MCF 10A (cell line): Measurements from ENCODE around the gene TNFSF9. TPM values are rescaled to one million over a fixed set of nuclear protein-coding genes. Genes with fewer than 3 reads are reported as not detected.
A peak's percentile ranks its signal among the peaks of the same experiment; 100 is the strongest.
"Not testable (repeated sequence)": the region's sequence is repeated elsewhere in the genome, so short reads cannot be mapped to it uniquely, and the experiment has no call there.

Source experiments
- BruUV-seq: library from RNA; stranded (reverse); fragments of 400-500 nt; replicated peaks from 2 replicates; lab custom pipeline; 2021; lab: Mats Ljungman, UMichigan
- CTCF ChIA-PET: fragments of 300-600 bp; sonication (Branson Sonifier 250); formaldehyde crosslinking; extraction: SDS; loops from one replicate; lab custom pipeline; 2021; ENCODE audit warnings: antibody characterized with exemption, inconsistent platforms; lab: Yijun Ruan, JAX
- POLR2A ChIA-PET: fragments of 300-600, 350-650 bp; sonication (Branson Sonifier 250); formaldehyde crosslinking; extraction: SDS; loops from one replicate; lab custom pipeline; 2020; ENCODE audit warnings: antibody characterized with exemption, inconsistent platforms; lab: Yijun Ruan, JAX
- DNase-seq: peaks from one replicate; pipeline ENCODE4 v3.0.0-alpha.2; 2018; ENCODE audit not compliant: unreplicated experiment
- H3K27ac Mint-ChIP-seq: one replicate; pipeline ENCODE4 v1.8.0; 2022; ENCODE audit warnings: mild to moderate bottlenecking, low read depth, mixed read lengths; ENCODE audit not compliant: unreplicated experiment
- H3K27me3 Mint-ChIP-seq: one replicate; pipeline ENCODE4 v1.8.0; 2022; ENCODE audit warnings: mixed read lengths; ENCODE audit not compliant: insufficient read depth, unreplicated experiment
- H3K36me3 Mint-ChIP-seq: one replicate; pipeline ENCODE4 v1.8.0; 2022; ENCODE audit warnings: mild to moderate bottlenecking, moderate library complexity, mixed read lengths; ENCODE audit not compliant: insufficient read depth, unreplicated experiment
- H3K4me1 Mint-ChIP-seq: one replicate; pipeline ENCODE4 v1.8.0; 2022; ENCODE audit warnings: mixed read lengths; ENCODE audit not compliant: insufficient read depth, unreplicated experiment
- H3K4me3 Mint-ChIP-seq: one replicate; pipeline ENCODE4 v1.8.0; 2022; ENCODE audit warnings: mild to moderate bottlenecking, moderate library complexity, mixed read lengths; ENCODE audit not compliant: unreplicated experiment
- H3K9me3 Mint-ChIP-seq: one replicate; pipeline ENCODE4 v1.8.0; 2022; ENCODE audit warnings: mixed read lengths; ENCODE audit not compliant: unreplicated experiment
- intact Hi-C: fragments of 100-400 bp; cut with micrococcal nuclease; formaldehyde crosslinking; loops from 2 replicates; pipeline ENCODE4 v1.14.1; 2022
- total RNA-seq: library from RNA; stranded (reverse); gene quantifications from 2 replicates; pipeline ENCODE4 v1.2.3, GENCODE V29; 2022
- TF ChIP-seq, protein P1 (sequence below): fragments of 200-600 bp; IDR thresholded peaks from one replicate; pipeline ENCODE4 v1.8.0; 2022; ENCODE audit warnings: antibody characterized with exemption, mild to moderate bottlenecking; ENCODE audit not compliant: unreplicated experiment

The TNFSF9 gene
- total RNA-seq, 1 experiment from 2014 or later = 6.2 TPM

DNA sequence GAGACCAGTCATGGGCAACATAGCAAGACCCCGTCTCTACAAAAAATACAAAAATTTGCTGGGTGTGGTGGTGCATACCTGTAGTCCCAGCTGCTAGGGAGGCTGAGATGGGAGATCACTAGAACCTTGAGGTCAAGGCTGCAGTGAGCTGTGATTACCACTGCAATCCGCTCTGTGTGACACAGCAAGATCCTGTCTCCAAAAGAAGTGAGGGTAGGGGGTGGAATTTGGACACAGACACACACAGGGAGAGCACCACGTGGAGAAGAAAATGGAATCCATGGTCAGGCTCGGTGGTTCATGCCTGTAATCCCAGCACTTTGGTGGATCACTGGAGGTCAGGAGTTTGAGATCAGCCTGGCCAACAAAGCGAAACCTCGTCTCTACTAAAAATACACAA, 8.7 kb downstream of the TNFSF9 start:
- CTCF ChIA-PET = interaction anchor here (0.5 to 0.6 kb wide), 2 partner anchors 74 to 196 kb away, joined by 4 to 6 read pairs; no protein-coding TSS in a partner anchor
- Mint-ChIP-seq H3K27me3 (no peaks in the 10 kb centered on the region), H3K4me1 (peaks cover 12% of the 10 kb centered on the region), H3K9me3 (no peaks in the 10 kb centered on the region), H3K4me3 (no peak overlapping the region), H3K27ac (peak overlapping the region; percentile 80), H3K36me3 (peaks cover 22% of the 10 kb centered on the region)
- TF ChIP-seq, protein P1, sequence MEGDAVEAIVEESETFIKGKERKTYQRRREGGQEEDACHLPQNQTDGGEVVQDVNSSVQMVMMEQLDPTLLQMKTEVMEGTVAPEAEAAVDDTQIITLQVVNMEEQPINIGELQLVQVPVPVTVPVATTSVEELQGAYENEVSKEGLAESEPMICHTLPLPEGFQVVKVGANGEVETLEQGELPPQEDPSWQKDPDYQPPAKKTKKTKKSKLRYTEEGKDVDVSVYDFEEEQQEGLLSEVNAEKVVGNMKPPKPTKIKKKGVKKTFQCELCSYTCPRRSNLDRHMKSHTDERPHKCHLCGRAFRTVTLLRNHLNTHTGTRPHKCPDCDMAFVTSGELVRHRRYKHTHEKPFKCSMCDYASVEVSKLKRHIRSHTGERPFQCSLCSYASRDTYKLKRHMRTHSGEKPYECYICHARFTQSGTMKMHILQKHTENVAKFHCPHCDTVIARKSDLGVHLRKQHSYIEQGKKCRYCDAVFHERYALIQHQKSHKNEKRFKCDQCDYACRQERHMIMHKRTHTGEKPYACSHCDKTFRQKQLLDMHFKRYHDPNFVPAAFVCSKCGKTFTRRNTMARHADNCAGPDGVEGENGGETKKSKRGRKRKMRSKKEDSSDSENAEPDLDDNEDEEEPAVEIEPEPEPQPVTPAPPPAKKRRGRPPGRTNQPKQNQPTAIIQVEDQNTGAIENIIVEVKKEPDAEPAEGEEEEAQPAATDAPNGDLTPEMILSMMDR = no peak
- POLR2A ChIA-PET = interaction anchor here (0.9 kb wide), 1 partner anchor 9 kb away, joined by 3 read pairs; the partner anchor contains the start of gene TNFSF9
- DNase-seq = no peak
- BruUV-seq = no TSS peak
- intact Hi-C loops = loop anchor here (5.0 kb wide), 1 partner anchor 38 kb away; no protein-coding TSS in a partner anchor

DNA sequence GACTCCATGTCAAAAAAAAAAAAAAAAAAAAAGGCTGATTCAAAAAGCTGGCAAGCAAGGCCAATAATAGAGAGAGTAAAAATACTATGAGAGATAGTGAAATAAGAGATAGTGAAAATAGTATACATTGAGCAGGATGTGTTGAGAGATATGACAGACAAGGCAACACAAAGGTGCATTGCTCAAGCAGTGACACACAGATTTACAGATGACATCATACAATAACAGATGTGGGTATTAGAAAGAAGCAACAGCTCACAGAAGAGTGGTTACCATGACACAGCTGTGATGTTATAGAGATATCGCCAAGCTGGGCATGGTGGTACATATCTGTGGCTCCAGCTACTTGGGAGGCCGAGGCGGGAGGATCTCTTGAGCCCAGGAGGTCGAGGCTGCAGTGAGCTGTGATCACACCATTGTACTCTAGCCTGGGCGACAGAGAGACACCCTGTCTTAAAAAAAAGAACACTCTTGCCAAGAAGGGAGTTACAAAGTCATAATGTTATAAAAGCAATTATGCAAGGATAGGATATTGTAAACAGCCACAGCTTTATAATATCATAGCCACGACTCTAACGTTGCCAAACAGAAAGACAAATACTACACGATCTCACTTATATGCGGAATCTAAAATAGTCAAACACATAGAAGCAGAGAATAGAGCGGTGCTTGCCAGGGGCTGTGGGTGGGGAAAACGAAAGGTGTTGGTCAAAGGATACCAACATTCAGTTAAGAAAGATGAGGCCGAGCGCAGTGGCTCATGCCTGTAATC, 10.3 kb downstream of the TNFSF9 start:
- CTCF ChIA-PET = interaction anchor here (1.2 to 1.6 kb wide), 2 partner anchors 56 to 90 kb away, joined by 3 to 4 read pairs; no protein-coding TSS in a partner anchor
- TF ChIP-seq, protein P1 = no peak
- H3K27ac Mint-ChIP-seq = no peak overlapping the region
- no peak overlapping the region for H3K4me3 Mint-ChIP-seq
- H3K36me3 Mint-ChIP-seq = peaks cover 7% of the 10 kb centered on the region
- H3K9me3 Mint-ChIP-seq = no peaks in the 10 kb centered on the region
- DNase-seq = no peak
- no peaks in the 10 kb centered on the region for H3K27me3 Mint-ChIP-seq
- peaks cover 12% of the 10 kb centered on the region for H3K4me1 Mint-ChIP-seq
- intact Hi-C loops = no loop called here
- no TSS peak for BruUV-seq
- POLR2A ChIA-PET = interaction anchor here (0.6 to 0.9 kb wide), 3 partner anchors 11 to 169 kb away, joined by 3 to 4 read pairs (median 3); partner anchors contain the start of genes ALKBH7 and TNFSF9

DNA sequence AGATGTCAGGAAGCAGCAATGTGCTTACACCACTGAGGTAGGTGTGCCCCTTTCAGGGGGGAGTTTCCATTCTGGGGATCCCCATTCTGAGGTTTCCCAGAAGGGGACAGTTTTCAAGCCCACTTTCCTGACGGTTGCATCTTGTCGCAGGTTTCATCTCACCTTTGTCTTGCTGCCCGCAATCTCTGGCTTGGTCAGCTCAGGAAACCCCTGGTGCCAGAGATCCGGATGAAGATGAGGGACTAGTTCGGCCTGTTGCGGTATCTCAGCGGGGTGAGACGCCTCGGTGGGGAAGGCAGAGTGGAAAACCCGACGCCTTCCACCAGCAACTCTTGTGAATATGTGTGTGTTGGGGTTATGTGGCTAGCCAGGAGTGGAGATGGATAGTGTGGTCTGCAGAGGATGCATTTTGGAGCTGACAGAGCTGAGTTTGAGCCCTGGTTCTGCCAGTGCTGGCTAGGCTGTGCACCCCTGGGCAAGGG, 13.1 kb downstream of the TNFSF9 start:
- TF ChIP-seq, protein P1 = no peak
- ChIA-PET CTCF (interaction anchor here (0.9 kb wide), 2 partner anchors 18 to 28 kb away, joined by 3 to 4 read pairs; no protein-coding TSS in a partner anchor), POLR2A (no interaction called here)
- no peaks in the 10 kb centered on the region for H3K9me3 Mint-ChIP-seq
- intact Hi-C loops = no loop called here
- peaks cover 6% of the 10 kb centered on the region for H3K4me1 Mint-ChIP-seq
- BruUV-seq = no TSS peak
- no peaks in the 10 kb centered on the region for H3K36me3 Mint-ChIP-seq
- H3K4me3 Mint-ChIP-seq = no peak overlapping the region
- DNase-seq = no peak
- no peak overlapping the region for H3K27ac Mint-ChIP-seq
- no peaks in the 10 kb centered on the region for H3K27me3 Mint-ChIP-seq

DNA sequence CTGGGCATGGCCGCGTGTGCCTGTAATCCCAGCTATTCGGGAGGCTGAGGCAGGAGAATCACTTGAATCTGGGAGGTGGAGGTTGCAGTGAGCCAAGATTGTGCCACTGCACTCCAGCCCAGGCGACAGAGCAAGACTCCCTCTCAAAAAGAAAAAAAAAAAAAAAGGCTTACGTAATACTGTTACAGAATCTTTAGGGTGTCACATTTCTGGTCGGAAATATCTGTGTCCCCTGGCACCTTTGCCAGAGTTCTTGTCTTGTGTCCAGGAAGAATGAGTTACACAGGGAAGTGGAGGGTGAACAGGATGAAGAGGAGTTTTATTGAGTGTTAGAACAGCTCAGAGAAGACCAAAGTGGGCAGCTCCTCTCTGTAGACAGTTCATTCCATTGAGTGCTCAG, 19.9 kb downstream of the TNFSF9 start:
- intact Hi-C loops, BruUV-seq, H3K27me3 Mint-ChIP-seq, H3K36me3 Mint-ChIP-seq, H3K27ac Mint-ChIP-seq, H3K9me3 Mint-ChIP-seq, H3K4me3 Mint-ChIP-seq, H3K4me1 Mint-ChIP-seq: not testable (repeated sequence)
- DNase-seq = peak; percentile 69
- ChIA-PET POLR2A (interaction anchor here (1.1 to 1.3 kb wide), 2 partner anchors 12 to 19 kb away, joined by 3 to 6 read pairs; no protein-coding TSS in a partner anchor), CTCF (interaction anchor here (1.2 kb wide), 1 partner anchor 9 kb away, joined by 3 read pairs; no protein-coding TSS in a partner anchor)
